SK-N-MC (cell line): Measurements from ENCODE around the gene PACSIN2.

Experiments used
- EZH2 ChIP-seq: fragments of 200-600 bp; sonication (generic); IDR thresholded peaks from one replicate; pipeline ENCODE4 v1.6.1; 2017; ENCODE audit warnings: antibody characterized with exemption
- FOXP2 ChIP-seq: optimal IDR thresholded peaks from 2 replicates; pipeline ENCODE3; 2011; ENCODE audit warnings: mild to moderate bottlenecking, moderate library complexity; ENCODE audit not compliant: insufficient read depth; ENCODE audit errors: extremely low read length, control extremely low read depth
- POLR2AphosphoS5 ChIP-seq: IDR thresholded peaks from 2 replicates; pipeline ENCODE4 v1.6.1; 2012; ENCODE audit warnings: mild to moderate bottlenecking, low read depth, low read length, borderline replicate concordance

- TF ChIP-seq EZH2 (no peak), POLR2AphosphoS5 (no peak), FOXP2 (no peak)
Observed at GRCh38 chr22:42902875-42903510, 112.0 kb downstream of the PACSIN2 start.
